Chondrocyte (in vitro differentiated cells): ENCODE data around the gene ABCD4. TPM values are rescaled to one million over a fixed set of nuclear protein-coding genes. Genes with fewer than 3 reads are reported as not detected.

ENCODE experiments used
- DNase-seq: peaks from one replicate; pipeline ENCODE4 v3.0.0; 2021; ENCODE audit warnings: mixed read lengths, low spot score
- H3K27ac Mint-ChIP-seq: one replicate; pipeline ENCODE4 v1.8.0; 2021; ENCODE audit warnings: mild to moderate bottlenecking, moderate library complexity, mixed read lengths; ENCODE audit not compliant: unreplicated experiment
- H3K27me3 Mint-ChIP-seq: 2 replicates; pipeline ENCODE4 v1.8.0; 2021; ENCODE audit warnings: low read depth, mixed read lengths
- H3K36me3 Mint-ChIP-seq: 2 replicates; pipeline ENCODE4 v1.8.0; 2021; ENCODE audit warnings: low read depth, mixed read lengths
- H3K4me1 Mint-ChIP-seq: 2 replicates; pipeline ENCODE4 v1.8.0; 2021; ENCODE audit warnings: low read depth, mild to moderate bottlenecking, mixed read lengths
- H3K4me3 Mint-ChIP-seq: one replicate; pipeline ENCODE4 v1.8.0; 2021; ENCODE audit warnings: mild to moderate bottlenecking, moderate library complexity, mixed read lengths; ENCODE audit not compliant: unreplicated experiment
- H3K9me3 Mint-ChIP-seq: 2 replicates; pipeline ENCODE4 v1.8.0; 2021; ENCODE audit warnings: low read depth, mixed read lengths
- CTCF ChIP-seq: fragments of 200-600 bp; sonication (generic); IDR thresholded peaks from 2 replicates; pipeline ENCODE4 v1.5.0; 2021; ENCODE audit warnings: antibody characterized with exemption, mild to moderate bottlenecking, moderate library complexity
- total RNA-seq: library from RNA; stranded (reverse); gene quantifications from 3 replicates; pipeline ENCODE4 v1.2.1, GENCODE V29; 2021

ABCD4 gene
- total RNA-seq, 1 donor from 2014 or later = 34.7 TPM

- H3K27ac Mint-ChIP-seq = no peak overlapping the region
- peaks cover 5% of the 10 kb centered on the region for H3K27me3 Mint-ChIP-seq
- H3K4me3 Mint-ChIP-seq = no peak overlapping the region
- H3K4me1 Mint-ChIP-seq = peaks cover 7% of the 10 kb centered on the region
- no peak for DNase-seq
- H3K9me3 Mint-ChIP-seq = no peaks in the 10 kb centered on the region
- no peaks in the 10 kb centered on the region for H3K36me3 Mint-ChIP-seq
- TF ChIP-seq CTCF = no peak
These were observed 35.1 kb downstream of the ABCD4 start for GRCh38 chr14:74267588-74267987.

GRCh38 chr14:74265301-74265965, 37.3 kb downstream of the ABCD4 start:
- Mint-ChIP-seq H3K27me3 (peaks cover 5% of the 10 kb centered on the region), H3K36me3 (no peaks in the 10 kb centered on the region), H3K27ac (no peak overlapping the region), H3K4me1 (peaks cover 2% of the 10 kb centered on the region), H3K4me3 (no peak overlapping the region), H3K9me3 (no peaks in the 10 kb centered on the region)
- TF ChIP-seq CTCF = no peak
- DNase-seq = no peak

- H3K27me3 Mint-ChIP-seq = peaks cover 7% of the 10 kb centered on the region
- H3K36me3 Mint-ChIP-seq = no peaks in the 10 kb centered on the region
- no peak overlapping the region for H3K4me3 Mint-ChIP-seq
- H3K27ac Mint-ChIP-seq = no peak overlapping the region
- no peaks in the 10 kb centered on the region for H3K9me3 Mint-ChIP-seq
- no peak for TF ChIP-seq CTCF
- DNase-seq = no peak
- no peaks in the 10 kb centered on the region for H3K4me1 Mint-ChIP-seq
These were observed 38.8 kb downstream of the ABCD4 start for GRCh38 chr14:74263921-74264320.

GRCh38 chr14:74263181-74263580, 39.6 kb downstream of the ABCD4 start:
- no peak overlapping the region for H3K27ac Mint-ChIP-seq
- H3K9me3 Mint-ChIP-seq = no peaks in the 10 kb centered on the region
- H3K4me1 Mint-ChIP-seq = no peaks in the 10 kb centered on the region
- TF ChIP-seq CTCF = no peak
- H3K36me3 Mint-ChIP-seq = no peaks in the 10 kb centered on the region
- no peak overlapping the region for H3K4me3 Mint-ChIP-seq
- DNase-seq = no peak
- peaks cover 7% of the 10 kb centered on the region for H3K27me3 Mint-ChIP-seq

- Mint-ChIP-seq H3K27ac (no peak overlapping the region), H3K36me3 (no peaks in the 10 kb centered on the region), H3K27me3 (peaks cover 7% of the 10 kb centered on the region), H3K4me1 (no peaks in the 10 kb centered on the region), H3K4me3 (no peak overlapping the region), H3K9me3 (no peaks in the 10 kb centered on the region)
- DNase-seq = no peak
- no peak for TF ChIP-seq CTCF
These were observed 40.7 kb downstream of the ABCD4 start for GRCh38 chr14:74262076-74262475.
